Loucy (cell line): ENCODE results near the gene INSC.

ENCODE experiments used
- H2AFZ ChIP-seq: fragments of 200-600 bp; sonication (generic); 2 replicates; pipeline ENCODE4 v1.6.0; 2016; ENCODE audit warnings: antibody characterized with exemption, mild to moderate bottlenecking, low read length, moderate library complexity
- H3F3A ChIP-seq: fragments of 200-600 bp; 2 replicates; pipeline ENCODE4 v1.6.0; 2016; ENCODE audit warnings: antibody characterized with exemption, low read depth, mild to moderate bottlenecking
- H3K27me3 ChIP-seq: fragments of 200-600 bp; sonication (generic); 2 replicates; pipeline ENCODE4 v1.6.1; 2014; ENCODE audit warnings: low read length, mild to moderate bottlenecking; ENCODE audit not compliant: insufficient read depth, poor library complexity, severe bottlenecking
- H3K36me3 ChIP-seq: fragments of 200-600 bp; sonication (generic); 2 replicates; pipeline ENCODE4 v1.6.1; 2016; ENCODE audit warnings: low read length; ENCODE audit not compliant: insufficient read depth
- H3K4me1 ChIP-seq: fragments of 200-600 bp; sonication (generic); 2 replicates; pipeline ENCODE4 v1.5.1; 2014; ENCODE audit warnings: low read length, mild to moderate bottlenecking; ENCODE audit not compliant: insufficient read depth, poor library complexity, severe bottlenecking
- H3K4me2 ChIP-seq: fragments of 200-600 bp; sonication (generic); 2 replicates; pipeline ENCODE4 v1.6.0; 2014; ENCODE audit warnings: antibody characterized with exemption, low read length, low read depth, mild to moderate bottlenecking; ENCODE audit not compliant: poor library complexity, severe bottlenecking
- H3K4me3 ChIP-seq: fragments of 200-600 bp; sonication (generic); 2 replicates; pipeline ENCODE4 v1.5.1; 2014; ENCODE audit warnings: low read length, mild to moderate bottlenecking, mixed read lengths; ENCODE audit not compliant: poor library complexity, severe bottlenecking
- H3K79me2 ChIP-seq: fragments of 200-600 bp; sonication (generic); 2 replicates; pipeline ENCODE4 v1.6.1; 2014; ENCODE audit warnings: low read length; ENCODE audit not compliant: insufficient read depth
- H3K9ac ChIP-seq: fragments of 200-600 bp; sonication (generic); 2 replicates; pipeline ENCODE4 v1.6.0; 2014; ENCODE audit warnings: mild to moderate bottlenecking, low read depth, low read length, moderate library complexity; ENCODE audit not compliant: poor library complexity, severe bottlenecking
- H3K9me2 ChIP-seq: fragments of 200-600 bp; sonication (generic); replicated peaks from 2 replicates; pipeline ENCODE4 v1.6.1; 2016; ENCODE audit warnings: low read depth, low read length, mixed read lengths
- H3K9me3 ChIP-seq: fragments of 200-600 bp; sonication (generic); 2 replicates; pipeline ENCODE4 v1.6.1; 2014; ENCODE audit warnings: mild to moderate bottlenecking, antibody characterized with exemption, low read length, low read depth; ENCODE audit not compliant: insufficient read depth
- H4K20me1 ChIP-seq: fragments of 200-600 bp; sonication (generic); 2 replicates; pipeline ENCODE4 v1.6.0; 2014; ENCODE audit warnings: antibody characterized with exemption, low read length, mild to moderate bottlenecking; ENCODE audit not compliant: insufficient read depth, poor library complexity, severe bottlenecking
- CTCF ChIP-seq: fragments of 200-600 bp; sonication (generic); conservative IDR thresholded peaks from 2 replicates; pipeline ENCODE4 v1.5.1; 2014; ENCODE audit warnings: mild to moderate bottlenecking, antibody characterized with exemption, low read length
- EZH2phosphoT487 ChIP-seq: fragments of 200-600 bp; IDR thresholded peaks from 2 replicates; pipeline ENCODE4 v1.6.1; 2018; ENCODE audit warnings: antibody characterized with exemption, mild to moderate bottlenecking, moderate library complexity, borderline replicate concordance

The INSC gene

GRCh38 chr11:15293975-15294620, 179.4 kb downstream of the INSC start:
- no peaks in the 10 kb centered on the region for H3K79me2 ChIP-seq
- no peaks in the 10 kb centered on the region for H3F3A ChIP-seq
- no peak overlapping the region for H2AFZ ChIP-seq
- H3K36me3 ChIP-seq = no peaks in the 10 kb centered on the region
- no peaks in the 10 kb centered on the region for H4K20me1 ChIP-seq
- TF ChIP-seq CTCF = no peak
- no peak for TF ChIP-seq EZH2phosphoT487
- H3K9me2 ChIP-seq = no peaks in the 10 kb centered on the region
- H3K4me2 ChIP-seq = no peak overlapping the region
- no peaks in the 10 kb centered on the region for H3K9me3 ChIP-seq
- H3K4me1 ChIP-seq = no peaks in the 10 kb centered on the region
- no peaks in the 10 kb centered on the region for H3K27me3 ChIP-seq
- no peak overlapping the region for H3K9ac ChIP-seq
- H3K4me3 ChIP-seq = no peak overlapping the region

- TF ChIP-seq EZH2phosphoT487 (no peak), CTCF (no peak)
Measured at GRCh38 chr11:15295695-15296094, 181.0 kb downstream of the INSC start.

More at GRCh38 chr11:15295695-15296094, 181.0 kb downstream of the INSC start:
- no peaks in the 10 kb centered on the region for H3K4me1 ChIP-seq
- no peaks in the 10 kb centered on the region for H3K27me3 ChIP-seq
- no peak overlapping the region for H2AFZ ChIP-seq
- H3K4me3 ChIP-seq = no peak overlapping the region
- H3K79me2 ChIP-seq = no peaks in the 10 kb centered on the region
- H3K9me3 ChIP-seq = no peaks in the 10 kb centered on the region
- H4K20me1 ChIP-seq = no peaks in the 10 kb centered on the region
- no peak overlapping the region for H3K9ac ChIP-seq
- no peaks in the 10 kb centered on the region for H3K36me3 ChIP-seq
- H3F3A ChIP-seq = no peaks in the 10 kb centered on the region
- no peaks in the 10 kb centered on the region for H3K9me2 ChIP-seq
- H3K4me2 ChIP-seq = no peak overlapping the region
